Upper lobe of left lung (tissue), 4 donors: ENCODE results near the gene NFKB1.

ENCODE experiments used
- EP300 ChIP-seq, 4 donors: sonication (generic); formaldehyde crosslinking; IDR thresholded peaks; one replicate each; pipeline ENCODE4 v1.5.1; 2017; ENCODE audit warnings: antibody characterized with exemption in 4 of 4, control low read depth in 2 of 4
- POLR2A ChIP-seq, 4 donors: fragments of 450-650 bp; IDR thresholded peaks; one replicate each; pipeline ENCODE4 v1.5.1; 2016 to 2017; ENCODE audit warnings: antibody characterized with exemption in 4 of 4, mild to moderate bottlenecking in 2 of 4
- POLR2AphosphoS5 ChIP-seq, 2 donors: sonication (generic); formaldehyde crosslinking; IDR thresholded peaks; one replicate each; pipeline ENCODE4 v1.5.1; 2017; ENCODE audit warnings: antibody characterized with exemption in 2 of 2
- TF ChIP-seq, protein P1 (sequence below), 6 experiments: fragments of 450-650 bp in 4 of 6; fragments of 200-600 bp in 2 of 6; sonication (generic) in 2 of 6; IDR thresholded peaks; one replicate each; pipeline ENCODE4 v1.5.1; 2016 to 2019; ENCODE audit warnings: antibody characterized with exemption in 6 of 6

DNA sequence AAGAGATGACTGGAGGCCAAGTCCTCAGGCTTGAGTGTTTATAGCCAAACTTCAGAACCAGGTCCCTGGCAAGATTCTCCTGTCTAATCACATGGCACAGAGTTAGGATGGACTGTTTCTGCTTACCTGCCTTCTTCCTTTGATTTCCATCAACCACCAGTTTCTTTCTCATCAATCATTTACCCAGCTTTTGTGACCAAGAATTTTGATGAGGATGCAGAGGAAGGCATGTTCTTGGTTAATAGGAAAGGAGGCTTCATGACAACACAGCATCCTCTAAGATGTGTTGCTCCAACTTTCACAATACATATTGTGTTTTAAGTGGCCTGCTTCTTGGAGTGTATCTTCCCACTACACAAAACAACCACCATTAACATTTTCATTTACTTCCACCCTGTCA lies 65.3 kb downstream of the NFKB1 start:
- TF ChIP-seq, protein P1, sequence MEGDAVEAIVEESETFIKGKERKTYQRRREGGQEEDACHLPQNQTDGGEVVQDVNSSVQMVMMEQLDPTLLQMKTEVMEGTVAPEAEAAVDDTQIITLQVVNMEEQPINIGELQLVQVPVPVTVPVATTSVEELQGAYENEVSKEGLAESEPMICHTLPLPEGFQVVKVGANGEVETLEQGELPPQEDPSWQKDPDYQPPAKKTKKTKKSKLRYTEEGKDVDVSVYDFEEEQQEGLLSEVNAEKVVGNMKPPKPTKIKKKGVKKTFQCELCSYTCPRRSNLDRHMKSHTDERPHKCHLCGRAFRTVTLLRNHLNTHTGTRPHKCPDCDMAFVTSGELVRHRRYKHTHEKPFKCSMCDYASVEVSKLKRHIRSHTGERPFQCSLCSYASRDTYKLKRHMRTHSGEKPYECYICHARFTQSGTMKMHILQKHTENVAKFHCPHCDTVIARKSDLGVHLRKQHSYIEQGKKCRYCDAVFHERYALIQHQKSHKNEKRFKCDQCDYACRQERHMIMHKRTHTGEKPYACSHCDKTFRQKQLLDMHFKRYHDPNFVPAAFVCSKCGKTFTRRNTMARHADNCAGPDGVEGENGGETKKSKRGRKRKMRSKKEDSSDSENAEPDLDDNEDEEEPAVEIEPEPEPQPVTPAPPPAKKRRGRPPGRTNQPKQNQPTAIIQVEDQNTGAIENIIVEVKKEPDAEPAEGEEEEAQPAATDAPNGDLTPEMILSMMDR (IDR thresholded peaks at IDR 0.05): no peak
- no peak for TF ChIP-seq POLR2A (IDR thresholded peaks at IDR 0.05)
- TF ChIP-seq POLR2AphosphoS5 (IDR thresholded peaks at IDR 0.05): no peak
- no peak for TF ChIP-seq EP300 (IDR thresholded peaks at IDR 0.05)
